ENCODE results near the gene RPS6KB2. TPM values are rescaled to one million over a fixed set of nuclear protein-coding genes. Genes with fewer than 3 reads are reported as not detected.

Gene RPS6KB2
- total RNA-seq, 1 donor from 2014 or later: 53.8 TPM

DNA sequence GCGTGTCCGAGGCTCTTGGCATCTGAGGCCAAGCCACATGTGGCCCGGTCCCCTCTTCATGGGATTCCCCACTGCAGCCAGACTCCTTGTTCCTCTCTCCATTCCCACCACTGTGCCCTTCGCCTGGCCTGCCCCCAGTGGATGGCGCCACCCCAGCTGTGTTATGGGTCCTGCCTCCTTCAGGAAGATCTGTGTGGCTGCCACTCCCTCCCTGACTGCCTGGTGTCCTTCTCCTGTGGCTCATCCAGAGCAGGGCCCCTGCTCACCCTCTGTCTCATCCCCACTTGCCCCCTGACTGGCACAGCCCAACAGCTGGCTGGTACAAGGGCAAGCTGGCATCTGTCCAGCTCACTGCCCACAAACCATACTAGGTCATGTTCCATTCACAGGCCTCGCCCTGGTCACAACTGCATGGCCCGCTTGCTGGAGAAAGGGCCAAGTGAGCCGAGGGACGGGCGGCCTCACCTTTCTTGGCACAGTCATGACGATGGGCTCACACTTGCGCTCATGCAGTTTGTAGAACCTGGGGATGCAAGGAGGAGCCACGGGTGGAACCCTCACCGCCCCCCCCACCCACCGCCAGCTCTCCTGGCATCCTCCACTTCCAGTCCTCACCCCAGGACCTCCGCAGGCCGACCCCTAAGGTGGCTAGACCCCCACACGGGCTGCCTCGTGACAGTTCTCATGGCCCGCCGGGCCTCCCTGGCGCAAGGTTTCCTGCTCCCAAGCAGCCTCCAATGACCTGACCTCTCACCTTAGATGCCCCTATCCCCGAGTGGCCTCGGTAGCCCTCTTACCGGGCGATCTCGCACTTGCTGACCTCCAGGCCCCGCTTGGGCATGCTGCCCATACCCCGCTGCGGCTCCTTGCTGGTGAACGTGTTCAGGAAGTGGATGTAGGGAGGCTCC is 11.3 kb downstream of the RPS6KB2 start:
- no peak overlapping the region for H3K4me3 Mint-ChIP-seq (ENCODE audit: low read depth)
- no peaks in the 10 kb centered on the region for H3K36me3 Mint-ChIP-seq (ENCODE audit: insufficient read depth)
- H3K27me3 Mint-ChIP-seq: no peaks in the 10 kb centered on the region
- no peak for TF ChIP-seq CTCF (IDR thresholded peaks at IDR 0.05; ENCODE audit: unreplicated experiment)
- no peak overlapping the region for H3K27ac Mint-ChIP-seq
- DNase-seq (ENCODE audit: low spot score, unreplicated experiment): no peak
- H3K4me1 Mint-ChIP-seq (ENCODE audit: low read depth): peaks cover 2% of the 10 kb centered on the region
- no peaks in the 10 kb centered on the region for H3K9me3 Mint-ChIP-seq (ENCODE audit: low read depth)

DNA sequence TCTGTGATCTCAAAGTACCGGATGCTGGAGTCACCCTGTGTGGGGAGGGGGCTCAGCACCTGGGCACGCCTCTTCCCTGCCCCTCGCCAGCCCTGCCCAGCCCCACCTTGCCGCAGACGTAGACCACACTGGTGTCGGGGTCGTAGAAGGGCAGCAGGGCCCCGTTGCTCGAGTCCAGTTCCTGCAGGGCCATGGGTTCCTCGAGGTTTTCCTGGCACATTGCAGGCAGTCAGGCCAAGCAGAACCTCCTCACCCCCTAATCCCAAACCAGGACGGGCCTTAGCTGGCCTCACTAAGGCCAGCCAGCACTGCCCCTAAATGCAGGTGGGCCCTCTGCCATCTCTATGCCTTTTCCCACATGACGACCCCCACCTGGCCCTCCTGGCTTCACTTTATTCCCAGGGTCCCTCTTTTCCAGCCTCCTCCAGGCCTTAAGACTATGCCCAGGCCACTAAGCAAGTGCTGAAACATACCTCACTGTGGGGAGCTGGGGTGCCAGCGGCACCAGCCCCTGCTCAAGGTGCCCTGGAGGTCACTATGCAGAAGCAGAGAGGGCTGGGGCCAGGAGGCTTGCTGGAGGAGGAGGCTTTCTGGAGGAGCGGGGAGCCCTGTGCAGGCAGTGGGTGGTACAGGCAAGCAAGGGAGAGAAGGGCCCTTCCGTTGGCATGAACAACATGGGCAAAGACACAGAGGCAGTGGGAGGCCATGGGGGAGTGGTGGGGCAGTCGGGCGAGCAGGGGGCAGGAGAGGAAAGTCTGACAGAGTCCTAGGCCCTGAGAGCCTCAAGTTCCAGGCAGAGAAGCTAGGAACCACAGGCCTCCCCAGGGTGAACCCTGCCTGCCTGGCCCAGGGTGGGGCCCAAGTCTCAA is 12.2 kb downstream of the RPS6KB2 start:
- H3K36me3 Mint-ChIP-seq (ENCODE audit: insufficient read depth): no peaks in the 10 kb centered on the region
- H3K27ac Mint-ChIP-seq: peak overlapping the region; percentile 41
- DNase-seq (ENCODE audit: low spot score, unreplicated experiment): no peak
- peaks cover 5% of the 10 kb centered on the region for H3K4me1 Mint-ChIP-seq (ENCODE audit: low read depth)
- TF ChIP-seq CTCF (IDR thresholded peaks at IDR 0.05; ENCODE audit: unreplicated experiment): no peak
- H3K9me3 Mint-ChIP-seq (ENCODE audit: low read depth): no peaks in the 10 kb centered on the region
- H3K27me3 Mint-ChIP-seq: no peaks in the 10 kb centered on the region
- no peak overlapping the region for H3K4me3 Mint-ChIP-seq (ENCODE audit: low read depth)

DNA sequence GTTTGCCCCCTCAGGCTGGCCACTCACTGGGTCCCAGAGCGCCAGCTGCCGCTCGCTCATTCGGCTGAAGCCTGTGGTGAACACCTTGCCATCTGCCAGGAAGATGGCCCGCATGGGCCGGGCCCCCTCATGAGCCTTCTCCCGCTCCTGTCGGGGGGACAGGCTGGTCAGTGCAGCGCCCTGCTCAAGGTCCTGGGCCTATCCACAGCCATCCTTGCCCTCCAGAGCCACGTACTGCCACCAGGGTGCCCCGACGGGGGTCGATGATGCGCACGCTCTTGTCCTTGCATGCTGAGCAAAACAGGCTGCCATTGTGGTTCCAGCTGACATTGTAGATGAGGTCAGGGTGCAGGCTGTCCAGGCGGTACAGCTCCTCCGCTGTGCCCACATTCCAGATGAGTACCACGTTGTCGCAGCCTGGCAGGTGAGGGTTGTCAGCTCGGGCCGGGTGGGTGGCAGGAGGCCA is 12.8 kb downstream of the RPS6KB2 start:
- DNase-seq (ENCODE audit: low spot score, unreplicated experiment): no peak
- Mint-ChIP-seq H3K27me3 (no peaks in the 10 kb centered on the region), H3K9me3 (ENCODE audit: low read depth) (no peaks in the 10 kb centered on the region), H3K4me1 (ENCODE audit: low read depth) (peaks cover 5% of the 10 kb centered on the region), H3K4me3 (ENCODE audit: low read depth) (no peak overlapping the region), H3K36me3 (ENCODE audit: insufficient read depth) (no peaks in the 10 kb centered on the region), H3K27ac (no peak overlapping the region)
- no peak for TF ChIP-seq CTCF (IDR thresholded peaks at IDR 0.05; ENCODE audit: unreplicated experiment)

- Mint-ChIP-seq H3K4me3 (ENCODE audit: low read depth) (peak overlapping the region; percentile 85), H3K36me3 (ENCODE audit: insufficient read depth) (no peaks in the 10 kb centered on the region), H3K27me3 (no peaks in the 10 kb centered on the region), H3K4me1 (ENCODE audit: low read depth) (peaks cover 5% of the 10 kb centered on the region), H3K27ac (no peak overlapping the region), H3K9me3 (ENCODE audit: low read depth) (no peaks in the 10 kb centered on the region)
- no peak for DNase-seq (ENCODE audit: low spot score, unreplicated experiment)
- TF ChIP-seq CTCF (IDR thresholded peaks at IDR 0.05; ENCODE audit: unreplicated experiment): no peak
Observed at GRCh38 chr11:67441731-67442351, 13.5 kb downstream of the RPS6KB2 start.
